Testis (tissue), 2 donors: Measurements from ENCODE around the gene ZNF554.

Experiments used
- CTCF ChIP-seq, 3 experiments: fragments of 450-650 bp in 2 of 3; fragments of 200-600 bp in 1 of 3; sonication (generic) in 1 of 3; IDR thresholded peaks; one replicate each; pipeline ENCODE4 v1.5.1; 2016 to 2019; ENCODE audit warnings: antibody characterized with exemption in 3 of 3, mild to moderate bottlenecking in 2 of 3, moderate library complexity in 1 of 3
- POLR2A ChIP-seq: fragments of 450-650 bp; IDR thresholded peaks from one replicate; pipeline ENCODE4 v1.6.1; 2017; ENCODE audit warnings: antibody characterized with exemption, mild to moderate bottlenecking, moderate library complexity

- no peak for TF ChIP-seq CTCF (IDR thresholded peaks at IDR 0.05)
- no peak for TF ChIP-seq POLR2A
Measured at GRCh38 chr19:2866495-2867024, 46.9 kb downstream of the ZNF554 start.
